ENCODE results near the gene PXT1. TPM values are rescaled to one million over a fixed set of nuclear protein-coding genes. Genes with fewer than 3 reads are reported as not detected.

Gene PXT1
- total and polyA plus RNA-seq, 9 of the 15 experiments (the other 6 are each of a cell fraction or from before 2014, with no cell fraction given): 0.09 to 0.11 (median 0.10) TPM; not detected in 5

DNA sequence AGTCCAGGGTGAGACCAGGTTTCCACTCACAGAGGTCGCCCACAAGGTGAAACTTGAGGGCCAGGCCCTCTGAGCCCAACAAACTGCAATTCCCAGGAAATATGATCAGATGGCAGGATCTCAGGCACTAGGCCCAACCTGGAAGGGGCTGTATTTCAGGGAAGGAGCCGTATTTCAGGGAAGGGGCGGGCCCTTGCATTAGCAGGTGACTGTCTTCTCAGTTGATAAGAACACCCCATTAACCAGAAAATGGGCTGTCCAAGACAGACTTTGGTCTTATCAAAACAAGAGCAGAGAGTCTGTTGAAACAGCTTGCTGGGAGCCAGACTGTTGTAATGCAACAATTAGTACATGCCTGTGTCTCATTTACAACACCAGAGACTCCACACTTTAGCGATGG, 95.0 kb downstream of the PXT1 start (continued):
- TF ChIP-seq, protein P1, sequence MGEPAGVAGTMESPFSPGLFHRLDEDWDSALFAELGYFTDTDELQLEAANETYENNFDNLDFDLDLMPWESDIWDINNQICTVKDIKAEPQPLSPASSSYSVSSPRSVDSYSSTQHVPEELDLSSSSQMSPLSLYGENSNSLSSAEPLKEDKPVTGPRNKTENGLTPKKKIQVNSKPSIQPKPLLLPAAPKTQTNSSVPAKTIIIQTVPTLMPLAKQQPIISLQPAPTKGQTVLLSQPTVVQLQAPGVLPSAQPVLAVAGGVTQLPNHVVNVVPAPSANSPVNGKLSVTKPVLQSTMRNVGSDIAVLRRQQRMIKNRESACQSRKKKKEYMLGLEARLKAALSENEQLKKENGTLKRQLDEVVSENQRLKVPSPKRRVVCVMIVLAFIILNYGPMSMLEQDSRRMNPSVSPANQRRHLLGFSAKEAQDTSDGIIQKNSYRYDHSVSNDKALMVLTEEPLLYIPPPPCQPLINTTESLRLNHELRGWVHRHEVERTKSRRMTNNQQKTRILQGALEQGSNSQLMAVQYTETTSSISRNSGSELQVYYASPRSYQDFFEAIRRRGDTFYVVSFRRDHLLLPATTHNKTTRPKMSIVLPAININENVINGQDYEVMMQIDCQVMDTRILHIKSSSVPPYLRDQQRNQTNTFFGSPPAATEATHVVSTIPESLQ (CRISPR knock-in tag; IDR thresholded peaks at IDR 0.05): no peak
- TF ChIP-seq ZNF124 (CRISPR knock-in tag; IDR thresholded peaks at IDR 0.05): no peak
- TF ChIP-seq, protein P2, sequence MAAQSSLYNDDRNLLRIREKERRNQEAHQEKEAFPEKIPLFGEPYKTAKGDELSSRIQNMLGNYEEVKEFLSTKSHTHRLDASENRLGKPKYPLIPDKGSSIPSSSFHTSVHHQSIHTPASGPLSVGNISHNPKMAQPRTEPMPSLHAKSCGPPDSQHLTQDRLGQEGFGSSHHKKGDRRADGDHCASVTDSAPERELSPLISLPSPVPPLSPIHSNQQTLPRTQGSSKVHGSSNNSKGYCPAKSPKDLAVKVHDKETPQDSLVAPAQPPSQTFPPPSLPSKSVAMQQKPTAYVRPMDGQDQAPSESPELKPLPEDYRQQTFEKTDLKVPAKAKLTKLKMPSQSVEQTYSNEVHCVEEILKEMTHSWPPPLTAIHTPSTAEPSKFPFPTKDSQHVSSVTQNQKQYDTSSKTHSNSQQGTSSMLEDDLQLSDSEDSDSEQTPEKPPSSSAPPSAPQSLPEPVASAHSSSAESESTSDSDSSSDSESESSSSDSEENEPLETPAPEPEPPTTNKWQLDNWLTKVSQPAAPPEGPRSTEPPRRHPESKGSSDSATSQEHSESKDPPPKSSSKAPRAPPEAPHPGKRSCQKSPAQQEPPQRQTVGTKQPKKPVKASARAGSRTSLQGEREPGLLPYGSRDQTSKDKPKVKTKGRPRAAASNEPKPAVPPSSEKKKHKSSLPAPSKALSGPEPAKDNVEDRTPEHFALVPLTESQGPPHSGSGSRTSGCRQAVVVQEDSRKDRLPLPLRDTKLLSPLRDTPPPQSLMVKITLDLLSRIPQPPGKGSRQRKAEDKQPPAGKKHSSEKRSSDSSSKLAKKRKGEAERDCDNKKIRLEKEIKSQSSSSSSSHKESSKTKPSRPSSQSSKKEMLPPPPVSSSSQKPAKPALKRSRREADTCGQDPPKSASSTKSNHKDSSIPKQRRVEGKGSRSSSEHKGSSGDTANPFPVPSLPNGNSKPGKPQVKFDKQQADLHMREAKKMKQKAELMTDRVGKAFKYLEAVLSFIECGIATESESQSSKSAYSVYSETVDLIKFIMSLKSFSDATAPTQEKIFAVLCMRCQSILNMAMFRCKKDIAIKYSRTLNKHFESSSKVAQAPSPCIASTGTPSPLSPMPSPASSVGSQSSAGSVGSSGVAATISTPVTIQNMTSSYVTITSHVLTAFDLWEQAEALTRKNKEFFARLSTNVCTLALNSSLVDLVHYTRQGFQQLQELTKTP (IDR thresholded peaks at IDR 0.05; ENCODE audit: low read depth in 1 of 2, partially characterized antibody in 2 of 2): peak in 1 of 2 experiments; percentile 48
- no peak for TF ChIP-seq NR3C1 (CRISPR knock-in tag; IDR thresholded peaks at IDR 0.05)
- TF ChIP-seq CEBPB (tag; IDR thresholded peaks at IDR 0.05): peak; percentile 95
- peak; percentile 36 to 65; a peak in 2 of 4 replicates for TF ChIP-seq FOXK2 (conservative IDR thresholded peaks at IDR 0.05 in 1 of 2, IDR thresholded peaks at IDR 0.05 in 1 of 2; ENCODE audit: low read depth in 2 of 2)
- no peak for TF ChIP-seq MEF2D (tag; conservative IDR thresholded peaks at IDR 0.05; ENCODE audit: low read depth)
- TF ChIP-seq CCNT2 (IDR thresholded peaks at IDR 0.05; ENCODE audit: borderline replicate concordance, extremely low read depth, insufficient read length, low read depth, low read length): peak; percentile 33
- TF ChIP-seq FOXJ2 (tag; IDR thresholded peaks at IDR 0.05): no peak
- TF ChIP-seq MAZ (CRISPR knock-in tag; conservative IDR thresholded peaks at IDR 0.05 in 1 of 2, IDR thresholded peaks at IDR 0.05 in 1 of 2): peak in 1 of 2 experiments; percentile 15; a peak in 1 of 4 replicates
- peak; percentile 74; the same call in 1 of the 2 replicates for TF ChIP-seq CTBP1 (IDR thresholded peaks at IDR 0.05; ENCODE audit: borderline replicate concordance)
- TF ChIP-seq ZNF12 (CRISPR knock-in tag; IDR thresholded peaks at IDR 0.05): no peak
- no peak for TF ChIP-seq SNRNP70 (optimal IDR thresholded peaks at IDR 0.05; ENCODE audit: low read depth, low read length)
- TF ChIP-seq YBX1 (IDR thresholded peaks at IDR 0.05): no peak
- TF ChIP-seq, protein P3, sequence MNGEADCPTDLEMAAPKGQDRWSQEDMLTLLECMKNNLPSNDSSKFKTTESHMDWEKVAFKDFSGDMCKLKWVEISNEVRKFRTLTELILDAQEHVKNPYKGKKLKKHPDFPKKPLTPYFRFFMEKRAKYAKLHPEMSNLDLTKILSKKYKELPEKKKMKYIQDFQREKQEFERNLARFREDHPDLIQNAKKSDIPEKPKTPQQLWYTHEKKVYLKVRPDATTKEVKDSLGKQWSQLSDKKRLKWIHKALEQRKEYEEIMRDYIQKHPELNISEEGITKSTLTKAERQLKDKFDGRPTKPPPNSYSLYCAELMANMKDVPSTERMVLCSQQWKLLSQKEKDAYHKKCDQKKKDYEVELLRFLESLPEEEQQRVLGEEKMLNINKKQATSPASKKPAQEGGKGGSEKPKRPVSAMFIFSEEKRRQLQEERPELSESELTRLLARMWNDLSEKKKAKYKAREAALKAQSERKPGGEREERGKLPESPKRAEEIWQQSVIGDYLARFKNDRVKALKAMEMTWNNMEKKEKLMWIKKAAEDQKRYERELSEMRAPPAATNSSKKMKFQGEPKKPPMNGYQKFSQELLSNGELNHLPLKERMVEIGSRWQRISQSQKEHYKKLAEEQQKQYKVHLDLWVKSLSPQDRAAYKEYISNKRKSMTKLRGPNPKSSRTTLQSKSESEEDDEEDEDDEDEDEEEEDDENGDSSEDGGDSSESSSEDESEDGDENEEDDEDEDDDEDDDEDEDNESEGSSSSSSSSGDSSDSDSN (IDR thresholded peaks at IDR 0.05; ENCODE audit: borderline replicate concordance in 1 of 2, low read depth in 2 of 2, low read length in 2 of 2): no peak
- no peak for TF ChIP-seq MTF1 (CRISPR knock-in tag; IDR thresholded peaks at IDR 0.05; ENCODE audit: borderline replicate concordance)
- TF ChIP-seq ZNF253 (CRISPR knock-in tag; conservative IDR thresholded peaks at IDR 0.05): no peak
- TF ChIP-seq ZNF57 (CRISPR knock-in tag; IDR thresholded peaks at IDR 0.05): no peak
- no peak for TF ChIP-seq NCOA2 (IDR thresholded peaks at IDR 0.05; ENCODE audit: partially characterized antibody in 2 of 2)
